GM18519 (cell line): Measurements from ENCODE around the gene EPM2A.
"Not testable (repeated sequence)": the region's sequence is repeated elsewhere in the genome, so short reads cannot be mapped to it uniquely, and the experiment has no call there.

Experiments
- ATAC-seq: cut with Tn5 transposase; IDR thresholded peaks from one replicate; pipeline ENCODE4 v1.9.1; 2021; ENCODE audit warnings: mild to moderate bottlenecking, moderate library complexity; ENCODE audit not compliant: unreplicated experiment, low FRiP score

The EPM2A gene

GRCh38 chr6:145733207-145733606 lies 2.1 kb downstream of the EPM2A start:
- no peak for ATAC-seq

DNA sequence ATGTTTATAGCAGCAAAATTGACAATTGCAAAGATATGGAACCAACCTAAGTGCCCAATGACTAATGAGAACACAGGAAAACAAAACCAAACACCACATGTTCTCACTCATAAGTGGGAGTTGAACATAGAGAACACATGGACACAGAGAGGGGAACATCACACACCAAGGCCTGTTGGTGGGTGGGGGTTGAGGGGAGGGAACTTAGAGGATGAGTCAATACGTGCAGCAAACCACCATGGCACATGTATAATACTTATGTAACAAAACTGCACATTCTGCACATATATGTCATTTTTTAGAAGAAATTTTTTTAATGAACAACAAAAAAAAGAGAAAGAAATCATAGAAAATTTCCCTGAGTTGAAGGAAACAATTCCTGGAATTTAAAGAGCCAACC lies 3.9 kb downstream of the EPM2A start:
- ATAC-seq = no peak

- ATAC-seq = no peak
Measured at GRCh38 chr6:145729887-145730286, 5.4 kb downstream of the EPM2A start.

DNA sequence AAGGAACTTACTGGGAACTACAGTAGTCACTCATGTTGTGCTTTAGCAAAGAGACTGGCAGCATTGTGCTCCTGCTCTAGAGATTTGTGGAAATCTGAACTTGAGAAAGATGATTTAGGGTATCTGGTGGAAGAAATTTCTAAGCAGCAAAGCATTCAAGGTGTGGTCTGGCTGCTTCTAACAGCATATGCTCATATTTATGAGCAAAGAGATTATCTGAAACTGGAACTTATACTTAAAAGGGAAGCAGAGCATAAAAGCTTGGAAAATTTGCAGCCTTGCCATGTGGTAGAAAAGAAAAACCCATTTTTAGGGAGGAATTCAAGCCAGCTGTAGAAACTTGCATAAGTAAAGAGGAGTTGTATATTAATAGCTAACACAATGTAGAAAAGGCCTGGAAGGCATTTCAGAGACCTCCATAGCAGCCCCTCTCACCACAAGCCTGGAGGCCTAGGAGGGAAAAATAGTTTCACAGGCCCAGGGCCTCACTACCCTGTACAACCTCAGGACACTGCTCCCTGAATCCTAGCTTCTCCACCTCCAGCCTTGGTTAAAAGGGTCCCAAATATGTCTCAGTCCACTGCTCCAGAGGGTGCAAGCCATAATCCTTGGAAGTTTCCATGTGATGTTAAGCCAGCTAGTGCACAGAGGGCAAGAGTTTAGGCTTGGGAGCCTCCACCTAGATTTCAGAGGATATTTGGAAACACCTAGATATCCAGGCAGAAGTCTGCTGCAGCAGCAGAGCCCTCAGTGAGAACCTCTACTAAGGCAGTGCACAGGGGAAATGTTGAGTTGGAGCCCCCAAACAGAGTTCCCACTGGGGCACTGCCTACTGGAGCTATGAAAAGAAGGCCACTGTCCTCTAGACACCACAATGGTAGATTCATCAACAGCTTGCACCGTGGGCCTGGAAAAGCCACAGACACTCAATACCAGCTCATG lies 6.6 kb downstream of the EPM2A start:
- ATAC-seq = no peak

- no peak for ATAC-seq
Measured at GRCh38 chr6:145727817-145728388, 7.4 kb downstream of the EPM2A start.

DNA sequence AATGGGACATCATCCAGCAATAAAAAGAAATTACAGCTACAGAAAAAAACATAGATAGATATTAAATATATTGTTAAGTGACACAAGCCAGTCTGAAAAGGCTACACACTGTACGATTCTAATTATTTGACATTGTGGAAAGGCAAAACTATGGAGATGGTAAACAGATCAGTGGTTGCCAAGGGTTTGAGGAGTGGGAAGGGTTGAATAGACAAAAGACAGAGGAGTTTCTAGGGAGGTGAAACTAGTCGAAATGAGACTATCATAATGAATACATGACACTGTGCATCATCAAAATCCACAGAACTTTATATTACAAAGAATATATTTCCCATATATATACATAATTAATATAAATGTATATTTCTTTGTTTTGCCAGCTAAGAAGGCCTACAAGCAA lies 9.8 kb downstream of the EPM2A start:
- ATAC-seq = no peak

GRCh38 chr6:145723646-145724045 lies 11.7 kb downstream of the EPM2A start:
- no peak for ATAC-seq

GRCh38 chr6:145722190-145722589 lies 13.1 kb downstream of the EPM2A start:
- ATAC-seq = no peak

DNA sequence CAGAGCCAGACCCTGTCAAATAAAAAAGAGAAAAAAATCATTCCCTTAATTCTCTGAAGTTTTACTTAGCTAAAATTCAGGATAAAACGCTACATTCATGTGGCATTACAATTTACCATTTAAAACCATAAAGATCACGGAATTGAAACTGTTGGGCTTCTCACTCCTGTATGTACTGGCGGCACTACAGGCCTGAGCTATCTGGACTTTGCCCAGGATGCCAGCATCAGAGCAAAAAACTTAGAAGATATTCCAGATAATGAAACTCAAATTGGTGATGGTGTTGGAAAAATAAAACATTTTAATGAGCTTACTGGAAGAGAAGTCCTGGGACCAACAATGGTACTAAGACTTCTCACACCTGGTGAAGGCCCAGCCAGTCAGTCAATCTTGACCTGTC lies 14.2 kb downstream of the EPM2A start:
- no peak for ATAC-seq

DNA sequence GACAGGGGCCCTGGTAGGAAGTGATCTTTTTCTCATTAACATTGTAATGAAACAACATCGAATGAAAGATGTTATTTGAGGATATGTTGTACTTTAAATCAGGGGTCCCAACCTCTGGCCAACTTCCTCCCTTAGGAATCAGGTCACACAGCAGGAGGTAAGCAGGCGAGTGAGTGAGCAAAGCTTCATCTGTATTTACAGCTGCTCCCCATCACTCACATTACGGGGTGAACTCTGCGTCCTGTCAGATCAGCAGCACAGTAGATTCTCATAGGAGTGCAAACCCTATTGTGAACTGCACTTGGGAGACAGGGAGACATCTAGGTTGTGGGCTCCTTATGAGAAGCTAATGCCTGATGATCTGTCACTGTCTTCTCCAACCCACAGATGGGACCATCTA lies 19.9 kb downstream of the EPM2A start:
- no peak for ATAC-seq

DNA sequence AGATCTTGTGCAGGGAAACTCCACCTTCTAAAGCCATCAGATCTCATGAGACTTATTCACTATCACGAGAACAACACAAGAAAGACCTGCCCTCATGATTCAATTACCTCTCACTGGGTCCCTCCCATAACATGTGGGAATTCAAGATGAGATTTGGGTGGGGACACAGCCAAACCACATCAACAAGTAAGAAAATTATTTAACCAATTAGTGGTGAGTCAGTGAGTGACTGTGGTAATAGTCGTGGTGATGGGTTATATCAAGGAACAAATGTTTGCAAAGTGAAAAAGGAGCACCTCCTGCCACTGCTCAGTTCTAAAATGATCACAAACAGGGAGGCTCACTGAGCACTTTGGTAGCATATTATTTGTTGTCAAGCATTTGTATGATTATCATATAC lies 20.6 kb downstream of the EPM2A start:
- ATAC-seq = no peak

DNA sequence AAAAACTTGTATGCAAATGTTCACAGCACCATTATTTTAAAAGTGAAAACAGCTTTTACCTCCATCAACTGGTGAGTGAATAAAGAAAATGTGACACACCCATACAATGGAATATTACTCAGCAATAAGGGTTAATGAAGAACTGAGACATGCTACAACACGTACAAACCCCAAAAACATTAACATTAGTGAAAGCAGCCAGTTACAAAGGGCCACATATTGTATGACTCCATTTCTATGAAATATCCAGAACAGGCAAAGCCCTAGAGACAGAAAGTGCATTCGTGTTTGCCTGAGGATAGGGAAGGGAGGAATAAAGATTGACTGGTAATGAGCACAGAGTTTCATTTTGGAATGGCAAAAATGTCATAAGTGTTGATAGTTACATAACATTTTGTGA lies 21.5 kb downstream of the EPM2A start:
- ATAC-seq = no peak

GRCh38 chr6:145711372-145711771 lies 23.9 kb downstream of the EPM2A start:
- no peak for ATAC-seq

DNA sequence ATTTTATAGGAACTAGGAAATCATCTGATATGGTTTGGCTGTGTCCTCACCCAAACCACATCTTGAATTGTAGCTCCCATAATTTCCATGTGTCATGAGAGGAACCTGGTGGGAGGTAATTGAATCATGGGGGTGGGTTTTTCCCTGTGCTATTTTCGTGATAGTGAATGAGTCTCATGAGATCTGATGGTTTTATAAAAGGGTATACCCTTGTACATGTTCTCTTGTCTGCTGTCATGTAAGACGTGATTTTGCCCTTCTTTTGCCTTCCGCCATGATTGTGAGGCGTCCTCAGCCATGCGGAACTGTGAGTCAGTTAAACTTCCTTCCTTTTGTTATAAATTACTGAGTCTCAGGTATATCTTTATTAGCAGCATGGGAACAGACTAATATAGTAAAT lies 27.9 kb downstream of the EPM2A start:
- no peak for ATAC-seq

- no peak for ATAC-seq
Measured at GRCh38 chr6:145705561-145705960, 29.8 kb downstream of the EPM2A start.

DNA sequence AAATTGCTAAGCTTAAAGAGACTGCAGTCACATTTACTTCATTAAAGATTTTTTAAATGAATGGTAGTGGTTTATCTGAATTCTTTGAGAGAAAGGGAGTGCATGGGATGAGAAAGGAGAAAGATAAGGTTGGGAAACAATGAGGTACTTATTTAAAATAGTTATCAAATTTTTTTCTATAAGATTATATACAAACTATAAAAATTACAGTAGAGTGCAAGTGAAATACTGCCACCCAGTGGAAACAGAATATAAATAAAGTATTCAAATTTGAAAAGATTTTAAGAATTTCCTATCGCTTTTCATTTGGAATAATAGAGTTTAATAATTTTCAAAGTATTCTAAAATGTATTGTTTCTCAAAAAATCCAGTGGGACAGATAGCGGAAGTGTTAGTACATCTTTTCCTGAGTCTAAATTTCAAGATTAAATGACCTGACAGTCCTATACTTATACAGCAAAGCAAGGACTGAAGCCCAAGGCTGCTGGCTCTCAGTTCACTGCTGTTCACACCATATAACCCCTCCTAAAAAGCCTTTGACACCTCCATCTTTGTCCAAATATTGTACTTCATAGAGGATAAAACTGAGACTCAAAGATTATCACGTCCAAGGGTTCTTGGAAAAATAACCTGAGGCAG lies 31.1 kb downstream of the EPM2A start:
- no peak for ATAC-seq

DNA sequence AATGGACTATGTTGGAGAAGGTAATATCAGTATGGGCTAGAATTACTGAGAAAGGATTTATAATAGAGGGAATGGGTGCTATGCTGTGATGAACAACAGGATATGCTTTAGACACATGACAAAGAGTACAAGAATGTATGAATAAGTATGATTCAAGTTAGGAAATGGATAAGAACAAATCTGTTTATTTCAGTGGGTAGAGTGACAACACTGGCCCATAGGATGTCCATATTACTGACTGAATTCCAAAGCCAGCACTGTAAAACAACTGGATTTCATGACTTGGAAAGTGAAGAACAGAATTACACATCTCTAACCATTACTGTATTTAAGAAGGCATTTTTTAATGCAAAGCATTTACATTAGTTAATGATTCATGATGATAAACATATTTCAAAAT lies 35.9 kb downstream of the EPM2A start:
- ATAC-seq = no peak

GRCh38 chr6:145697401-145697800 lies 37.9 kb downstream of the EPM2A start:
- not testable (repeated sequence) for ATAC-seq

DNA sequence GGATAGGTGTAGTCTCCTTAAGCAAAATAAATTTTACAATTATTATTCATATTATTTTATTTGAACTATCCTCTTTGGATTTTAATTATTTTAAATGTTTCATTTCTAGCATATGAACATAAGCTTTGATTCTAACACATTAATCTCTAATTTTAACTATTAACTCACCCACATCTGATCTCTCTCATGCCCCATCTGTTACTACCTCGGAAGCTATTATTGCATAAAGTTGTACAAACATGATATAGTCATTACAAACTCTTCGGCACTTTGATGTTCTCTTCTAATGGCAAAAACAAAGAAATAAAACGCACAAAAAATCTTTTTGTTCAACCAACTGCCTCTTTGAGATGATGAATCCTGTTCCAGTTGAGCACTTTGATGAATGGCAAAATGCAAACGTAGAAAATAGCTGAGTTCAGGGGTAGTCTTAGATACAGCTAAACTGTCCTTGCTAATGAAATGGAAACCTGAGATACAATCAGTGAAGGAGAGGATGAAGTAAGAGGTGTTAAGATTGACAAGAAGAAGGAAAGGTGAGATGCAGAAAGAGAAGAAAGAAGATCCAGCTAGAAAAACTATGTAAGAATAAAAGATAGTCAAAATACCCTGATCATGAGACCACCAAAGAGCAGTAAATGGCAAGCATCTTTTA lies 41.1 kb downstream of the EPM2A start:
- ATAC-seq = no peak

GRCh38 chr6:145690969-145691368 lies 44.4 kb downstream of the EPM2A start:
- no peak for ATAC-seq

GRCh38 chr6:145689529-145689928 lies 45.8 kb downstream of the EPM2A start:
- no peak for ATAC-seq
